HepG2 (cell line): Measurements from ENCODE around the gene IRGM. TPM values are rescaled to one million over a fixed set of nuclear protein-coding genes. Genes with fewer than 3 reads are reported as not detected.
A peak's percentile ranks its signal among the peaks of the same experiment; 100 is the strongest.

Experiments used
- ARID4A ChIP-seq: sonication (generic); formaldehyde crosslinking; IDR thresholded peaks from 2 replicates; pipeline ENCODE4 v1.5.0; 2020; ENCODE audit warnings: mild to moderate bottlenecking, missing genetic modification reagents, borderline replicate concordance
- ARNT ChIP-seq: fragments of 450-650 bp; IDR thresholded peaks from 2 replicates; pipeline ENCODE4 v1.6.1; 2017
- KDM4B ChIP-seq: sonication (generic); formaldehyde crosslinking; IDR thresholded peaks from 2 replicates; pipeline ENCODE4 v1.4.0; 2020; ENCODE audit warnings: missing genetic modification reagents
- LCORL ChIP-seq, 2 experiments: fragments of 450-650 bp in 1 of 2; sonication (generic) in 1 of 2; formaldehyde crosslinking in 1 of 2; IDR thresholded peaks; 2 replicates each; pipeline versions ENCODE4 v1.5.0 to v1.6.1; 2017 to 2020; ENCODE audit warnings: antibody characterized with exemption in 1 of 2, missing genetic modification reagents in 1 of 2
- SAP130 ChIP-seq: IDR thresholded peaks from 2 replicates; pipeline ENCODE4 v1.6.1; 2016; ENCODE audit warnings: low read depth
- SP2 ChIP-seq: sonication (generic); formaldehyde crosslinking; IDR thresholded peaks from 2 replicates; pipeline ENCODE4 v1.5.1; 2020; ENCODE audit warnings: mild to moderate bottlenecking, missing genetic modification reagents
- SRSF4 ChIP-seq: fragments of 200-400 bp; formaldehyde crosslinking; IDR thresholded peaks from one replicate; pipeline ENCODE4 v1.6.1; 2018; ENCODE audit warnings: mild to moderate bottlenecking, low read depth, low read length, moderate library complexity; ENCODE audit not compliant: poor library complexity, severe bottlenecking
- ZMYM4 ChIP-seq: sonication (generic); formaldehyde crosslinking; IDR thresholded peaks from 2 replicates; pipeline ENCODE4 v1.8.1; 2023; ENCODE audit warnings: mild to moderate bottlenecking, missing genetic modification reagents
- ZNF232 ChIP-seq: sonication (generic); formaldehyde crosslinking; IDR thresholded peaks from 2 replicates; pipeline ENCODE4 v1.4.0; 2020; ENCODE audit warnings: missing genetic modification reagents, borderline replicate concordance
- ZNF432 ChIP-seq: sonication (generic); formaldehyde crosslinking; IDR thresholded peaks from 2 replicates; pipeline ENCODE4 v1.5.0; 2020; ENCODE audit warnings: missing genetic modification reagents, mild to moderate bottlenecking, borderline replicate concordance
- ZNF878 ChIP-seq: sonication (generic); formaldehyde crosslinking; IDR thresholded peaks from 2 replicates; pipeline ENCODE4 v1.8.1; 2023; ENCODE audit warnings: mild to moderate bottlenecking, missing genetic modification reagents, moderate library complexity
- polyA plus RNA-seq, 8 experiments: library from polyadenylated mRNA; depleted of rRNA in 3 of 8; stranded (reverse) in 7 of 8; unstranded in 1 of 8; fragments of >200 nt; fragmentation: Illumina TruSeq in 4 of 8; extraction: Trizol in 4 of 8; gene quantifications; 2 replicates each; pipeline versions ENCODE4 v1.2.1 to v1.2.3, GENCODE V29; 2011 to 2016; ENCODE audit warnings: low read depth in 4 of 8, missing spikeins in 1 of 8, mixed read lengths in 1 of 8; ENCODE audit not compliant: insufficient read depth in 1 of 8
- total RNA-seq, 5 experiments: library from RNA; depleted of rRNA; stranded (reverse); fragments of >200 nt; fragmentation: Illumina TruSeq; extraction: Trizol; gene quantifications; 2 replicates each; pipeline ENCODE4 v1.2.3, GENCODE V29; 2016; ENCODE audit warnings: low read depth in 1 of 5
- TF ChIP-seq, protein P1 (sequence below): sonication (generic); formaldehyde crosslinking; IDR thresholded peaks from 2 replicates; pipeline ENCODE4 v1.4.0; 2020; ENCODE audit warnings: missing genetic modification reagents
- TF ChIP-seq, protein P2 (sequence below), 2 experiments: fragments of 450-650 bp in 1 of 2; sonication (generic) in 1 of 2; formaldehyde crosslinking in 1 of 2; IDR thresholded peaks; 2 replicates each; pipeline versions ENCODE4 v1.6.1 to v1.8.0; 2016 to 2022; ENCODE audit warnings: antibody characterized with exemption in 1 of 2, mild to moderate bottlenecking in 1 of 2, missing genetic modification reagents in 1 of 2

IRGM gene
- total and polyA plus RNA-seq, 2 of the 13 experiments (the other 11 are each of a cell fraction or from before 2014, with no cell fraction given): not detected

DNA sequence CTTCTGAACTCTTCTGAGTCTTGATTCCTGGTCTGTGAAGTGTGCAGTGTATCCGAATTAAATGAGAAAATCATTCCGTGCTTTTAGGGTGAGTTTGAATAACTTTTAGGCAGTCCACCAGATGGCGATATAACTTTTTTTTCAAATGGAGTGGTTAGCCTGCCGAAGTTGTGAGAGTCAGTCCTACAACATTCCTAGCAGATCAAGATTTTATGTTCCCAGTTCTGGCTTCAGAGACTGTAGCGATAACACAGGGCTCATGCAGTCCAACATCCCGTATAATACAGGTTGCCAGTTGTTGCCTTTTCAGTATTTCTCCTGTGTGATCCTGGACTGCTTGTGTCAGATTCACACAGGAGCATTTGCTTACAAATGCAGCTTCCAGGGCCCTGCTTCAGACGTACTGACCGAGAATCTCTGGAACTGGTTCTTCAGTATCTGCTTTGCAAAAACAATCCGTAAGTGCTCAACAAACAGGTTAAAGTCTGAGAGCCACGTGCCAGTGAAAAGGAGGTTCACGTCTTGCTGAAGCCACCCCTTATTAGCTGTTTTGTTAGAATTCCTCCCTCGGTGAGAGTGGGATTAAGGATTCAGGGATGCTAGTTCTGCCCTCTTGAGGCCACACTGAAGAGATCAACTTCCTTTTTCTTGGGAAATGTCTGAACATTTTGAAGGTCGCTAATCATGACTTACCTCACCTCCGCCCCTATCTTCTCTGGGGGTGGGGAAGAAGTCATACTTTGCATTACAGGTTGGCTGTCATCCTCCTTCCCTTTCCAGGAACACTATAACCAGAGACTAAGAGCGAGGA lies 45.0 kb upstream of the IRGM start (continued):
- TF ChIP-seq ZNF878 (CRISPR knock-in tag) (0 out of 2 replicates have a peak, but pooled peaks have one; percentile 30), ARID4A (peak; percentile 40; the same call in 1 of the 2 replicates), ZMYM4 (CRISPR knock-in tag) (peak; percentile 62), SRSF4 (no peak), KDM4B (CRISPR knock-in tag) (no peak), ARNT (no peak), LCORL (IDR thresholded peaks at IDR 0.05) (no peak), LCORL (CRISPR knock-in tag; IDR thresholded peaks at IDR 0.05) (peak; percentile 53; the same call in 1 of the 2 replicates), ZNF432 (CRISPR knock-in tag) (no peak), ZNF232 (0 out of 2 replicates have a peak, but pooled peaks have one; percentile 58), SP2 (CRISPR knock-in tag) (no peak), SAP130 (CRISPR knock-in tag) (peak; percentile 32; the same call in 1 of the 2 replicates)
- TF ChIP-seq, protein P1, sequence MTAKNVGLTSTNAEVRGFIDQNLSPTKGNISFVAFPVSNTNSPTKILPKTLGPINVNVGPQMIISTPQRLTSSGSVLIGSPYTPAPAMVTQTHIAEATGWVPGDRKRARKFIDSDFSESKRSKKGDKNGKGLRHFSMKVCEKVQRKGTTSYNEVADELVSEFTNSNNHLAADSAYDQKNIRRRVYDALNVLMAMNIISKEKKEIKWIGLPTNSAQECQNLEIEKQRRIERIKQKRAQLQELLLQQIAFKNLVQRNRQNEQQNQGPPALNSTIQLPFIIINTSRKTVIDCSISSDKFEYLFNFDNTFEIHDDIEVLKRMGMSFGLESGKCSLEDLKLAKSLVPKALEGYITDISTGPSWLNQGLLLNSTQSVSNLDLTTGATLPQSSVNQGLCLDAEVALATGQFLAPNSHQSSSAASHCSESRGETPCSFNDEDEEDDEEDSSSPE: no peak
- TF ChIP-seq, protein P2, sequence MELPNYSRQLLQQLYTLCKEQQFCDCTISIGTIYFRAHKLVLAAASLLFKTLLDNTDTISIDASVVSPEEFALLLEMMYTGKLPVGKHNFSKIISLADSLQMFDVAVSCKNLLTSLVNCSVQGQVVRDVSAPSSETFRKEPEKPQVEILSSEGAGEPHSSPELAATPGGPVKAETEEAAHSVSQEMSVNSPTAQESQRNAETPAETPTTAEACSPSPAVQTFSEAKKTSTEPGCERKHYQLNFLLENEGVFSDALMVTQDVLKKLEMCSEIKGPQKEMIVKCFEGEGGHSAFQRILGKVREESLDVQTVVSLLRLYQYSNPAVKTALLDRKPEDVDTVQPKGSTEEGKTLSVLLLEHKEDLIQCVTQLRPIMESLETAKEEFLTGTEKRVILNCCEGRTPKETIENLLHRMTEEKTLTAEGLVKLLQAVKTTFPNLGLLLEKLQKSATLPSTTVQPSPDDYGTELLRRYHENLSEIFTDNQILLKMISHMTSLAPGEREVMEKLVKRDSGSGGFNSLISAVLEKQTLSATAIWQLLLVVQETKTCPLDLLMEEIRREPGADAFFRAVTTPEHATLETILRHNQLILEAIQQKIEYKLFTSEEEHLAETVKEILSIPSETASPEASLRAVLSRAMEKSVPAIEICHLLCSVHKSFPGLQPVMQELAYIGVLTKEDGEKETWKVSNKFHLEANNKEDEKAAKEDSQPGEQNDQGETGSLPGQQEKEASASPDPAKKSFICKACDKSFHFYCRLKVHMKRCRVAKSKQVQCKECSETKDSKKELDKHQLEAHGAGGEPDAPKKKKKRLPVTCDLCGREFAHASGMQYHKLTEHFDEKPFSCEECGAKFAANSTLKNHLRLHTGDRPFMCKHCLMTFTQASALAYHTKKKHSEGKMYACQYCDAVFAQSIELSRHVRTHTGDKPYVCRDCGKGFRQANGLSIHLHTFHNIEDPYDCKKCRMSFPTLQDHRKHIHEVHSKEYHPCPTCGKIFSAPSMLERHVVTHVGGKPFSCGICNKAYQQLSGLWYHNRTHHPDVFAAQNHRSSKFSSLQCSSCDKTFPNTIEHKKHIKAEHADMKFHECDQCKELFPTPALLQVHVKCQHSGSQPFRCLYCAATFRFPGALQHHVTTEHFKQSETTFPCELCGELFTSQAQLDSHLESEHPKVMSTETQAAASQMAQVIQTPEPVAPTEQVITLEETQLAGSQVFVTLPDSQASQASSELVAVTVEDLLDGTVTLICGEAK (IDR thresholded peaks at IDR 0.05): no peak
- TF ChIP-seq, protein P2 (CRISPR knock-in tag; IDR thresholded peaks at IDR 0.05): no peak
